SU-DHL-6 (cell line): ENCODE measurements around the gene PAGE2.

Experiments used
- H2AFZ ChIP-seq: fragments of 200-600 bp; sonication (generic); 2 replicates; pipeline ENCODE4 v1.6.1; 2014; ENCODE audit warnings: low read depth, mild to moderate bottlenecking, moderate library complexity, mixed read lengths, antibody characterized with exemption, low read length; ENCODE audit not compliant: severe bottlenecking
- H3F3A ChIP-seq: fragments of 200-600 bp; shearing (Covaris generic); 2 replicates; pipeline ENCODE4 v1.6.0; 2016; ENCODE audit warnings: antibody characterized with exemption, mild to moderate bottlenecking; ENCODE audit not compliant: insufficient read depth
- H3K27ac ChIP-seq: fragments of 200-600 bp; sonication (generic); 2 replicates; pipeline ENCODE4 v1.5.1; 2016; ENCODE audit warnings: low read depth, mild to moderate bottlenecking, low read length, moderate library complexity, mixed read lengths
- H3K27me3 ChIP-seq: fragments of 200-600 bp; sonication (generic), shearing (Covaris generic); 2 replicates; pipeline ENCODE4 v1.6.0; 2014; ENCODE audit warnings: mild to moderate bottlenecking, low read length
- H3K36me3 ChIP-seq: fragments of 200-600 bp; sonication (generic); 2 replicates; pipeline ENCODE4 v1.6.1; 2014; ENCODE audit warnings: mild to moderate bottlenecking, low read length, mixed read lengths
- H3K4me2 ChIP-seq: fragments of 300-600, 200-600 bp; shearing (Covaris generic), sonication (generic); 2 replicates; pipeline ENCODE4 v1.6.0; 2014; ENCODE audit warnings: low read length, low read depth, mild to moderate bottlenecking; ENCODE audit not compliant: poor library complexity, severe bottlenecking
- H3K4me3 ChIP-seq: fragments of 200-600 bp; sonication (generic); 2 replicates; pipeline ENCODE4 v1.5.1; 2014; ENCODE audit warnings: antibody characterized with exemption, low read length, mild to moderate bottlenecking, mixed read lengths; ENCODE audit not compliant: insufficient read depth, poor library complexity, severe bottlenecking
- H3K79me2 ChIP-seq: fragments of 200-600 bp; sonication (generic); 2 replicates; pipeline ENCODE4 v1.6.1; 2014; ENCODE audit warnings: mild to moderate bottlenecking, low read length, moderate library complexity; ENCODE audit not compliant: insufficient read depth
- H3K9ac ChIP-seq: fragments of 200-600 bp; sonication (generic); 2 replicates; pipeline ENCODE4 v1.7.0; 2014; ENCODE audit warnings: mild to moderate bottlenecking, low read length
- H3K9me2 ChIP-seq: fragments of 200-600 bp; sonication (generic); replicated peaks from 2 replicates; pipeline ENCODE4 v1.6.1; 2014; ENCODE audit warnings: low read length; ENCODE audit not compliant: insufficient read depth
- H3K9me3 ChIP-seq: fragments of 200-600 bp; sonication (generic); 2 replicates; pipeline ENCODE4 v1.6.1; 2014; ENCODE audit warnings: low read length, mixed read lengths; ENCODE audit not compliant: insufficient read depth
- H4K20me1 ChIP-seq: fragments of 200-600 bp; sonication (generic); 2 replicates; pipeline ENCODE4 v1.6.1; 2014; ENCODE audit warnings: low read depth, mild to moderate bottlenecking, antibody characterized with exemption, low read length, moderate library complexity, mixed read lengths
- CTCF ChIP-seq: fragments of 200-600 bp; sonication (generic); IDR thresholded peaks from one replicate; pipeline ENCODE4 v1.5.1; 2017; ENCODE audit warnings: antibody characterized with exemption, mild to moderate bottlenecking, low read length, moderate library complexity; ENCODE audit not compliant: insufficient read depth, poor library complexity, severe bottlenecking
- EZH2phosphoT487 ChIP-seq: fragments of 200-600 bp; sonication (generic), shearing (Covaris generic); conservative IDR thresholded peaks from 2 replicates; pipeline ENCODE4 v1.6.1; 2018; ENCODE audit warnings: mild to moderate bottlenecking, antibody characterized with exemption, low read length, moderate library complexity, mixed read lengths

Gene PAGE2

GRCh38 chrX:55127692-55128091 lies 38.9 kb downstream of the PAGE2 start:
- Histone ChIP-seq H3F3A (no peaks in the 10 kb centered on the region), H3K9ac (no peak overlapping the region), H3K9me3 (no peaks in the 10 kb centered on the region), H3K4me2 (no peak overlapping the region), H3K27me3 (no peaks in the 10 kb centered on the region), H3K36me3 (no peaks in the 10 kb centered on the region), H3K27ac (no peak overlapping the region), H4K20me1 (no peaks in the 10 kb centered on the region), H3K4me3 (no peak overlapping the region), H2AFZ (no peak overlapping the region), H3K9me2 (no peaks in the 10 kb centered on the region), H3K79me2 (no peaks in the 10 kb centered on the region)
- no peak for TF ChIP-seq EZH2phosphoT487
- TF ChIP-seq CTCF, result no peak

DNA sequence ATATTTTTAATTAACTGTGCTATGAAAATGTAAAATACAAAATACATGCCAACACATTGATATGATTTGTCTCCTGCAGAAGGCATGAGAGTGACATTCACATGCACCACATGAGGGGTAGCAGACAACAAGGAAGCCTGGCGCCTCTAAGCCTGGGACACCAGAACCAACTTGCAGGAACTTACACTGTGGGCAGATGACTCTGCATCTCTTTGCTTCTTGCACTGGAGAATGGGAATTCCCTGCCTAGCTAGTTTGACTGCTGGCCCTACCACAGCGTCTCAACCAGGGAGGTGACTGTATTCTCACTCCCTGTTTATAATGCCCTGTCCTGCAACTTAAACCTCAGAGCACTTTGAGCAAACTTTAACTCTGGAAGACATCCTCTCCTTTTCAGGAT lies 40.5 kb downstream of the PAGE2 start:
- Histone ChIP-seq H3K4me3 (no peak overlapping the region), H3K9ac (no peak overlapping the region), H3K27ac (no peak overlapping the region), H3K9me3 (no peaks in the 10 kb centered on the region), H3K36me3 (no peaks in the 10 kb centered on the region), H3F3A (no peaks in the 10 kb centered on the region), H2AFZ (no peak overlapping the region), H3K79me2 (no peaks in the 10 kb centered on the region), H4K20me1 (no peaks in the 10 kb centered on the region), H3K27me3 (no peaks in the 10 kb centered on the region), H3K4me2 (no peak overlapping the region), H3K9me2 (no peaks in the 10 kb centered on the region)
- TF ChIP-seq CTCF (no peak), EZH2phosphoT487 (no peak)

DNA sequence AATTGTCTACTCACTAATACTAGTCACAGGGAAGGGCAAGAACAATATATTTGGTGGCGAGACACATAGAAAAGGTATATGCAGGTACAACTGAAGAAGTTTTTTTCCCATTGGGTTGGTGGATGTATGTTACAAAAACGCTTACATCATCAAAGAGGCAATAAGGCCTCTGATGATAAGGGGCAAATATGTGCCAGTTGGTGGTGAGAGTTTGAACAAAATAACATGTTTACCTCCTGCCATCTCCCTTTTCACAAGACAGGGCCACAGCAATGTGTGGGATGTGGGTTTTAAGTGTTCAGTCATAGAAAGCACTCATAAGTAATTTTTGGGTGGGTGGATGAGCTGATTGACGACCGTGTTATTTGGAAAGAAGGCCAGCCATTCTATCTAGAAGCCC lies 41.7 kb downstream of the PAGE2 start:
- Histone ChIP-seq H4K20me1 (no peaks in the 10 kb centered on the region), H3K9ac (no peak overlapping the region), H2AFZ (no peak overlapping the region), H3F3A (no peaks in the 10 kb centered on the region), H3K4me2 (no peak overlapping the region), H3K27me3 (no peaks in the 10 kb centered on the region), H3K36me3 (no peaks in the 10 kb centered on the region), H3K4me3 (no peak overlapping the region), H3K27ac (no peak overlapping the region), H3K9me2 (no peaks in the 10 kb centered on the region), H3K79me2 (no peaks in the 10 kb centered on the region), H3K9me3 (no peaks in the 10 kb centered on the region)
- TF ChIP-seq CTCF (no peak), EZH2phosphoT487 (no peak)

DNA sequence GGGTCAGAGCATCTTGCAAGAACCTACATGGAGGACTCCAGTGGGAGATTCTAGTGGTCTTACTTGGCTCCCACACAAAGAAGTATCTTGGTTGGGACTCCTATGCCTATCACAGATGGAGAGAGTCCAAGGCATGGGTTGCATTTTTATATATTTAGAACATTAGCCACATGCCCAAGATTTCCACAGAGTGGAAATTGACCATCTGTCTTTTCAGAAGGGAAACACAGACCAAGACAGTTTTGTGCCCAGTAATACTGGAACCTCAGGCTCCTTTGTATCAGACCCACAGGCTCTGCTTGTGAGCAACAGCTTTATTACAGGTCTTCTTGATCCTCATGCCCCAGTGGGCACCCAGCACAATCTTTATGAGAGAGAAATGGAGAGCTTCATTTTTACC lies 43.6 kb downstream of the PAGE2 start:
- H3K9me2 ChIP-seq, result no peaks in the 10 kb centered on the region

More for the DNA sequence above, 43.6 kb downstream of the PAGE2 start:
- H3K27me3 ChIP-seq, result no peaks in the 10 kb centered on the region
- no peaks in the 10 kb centered on the region for H4K20me1 ChIP-seq
- H3K36me3 ChIP-seq, result no peaks in the 10 kb centered on the region
- H2AFZ ChIP-seq, result no peak overlapping the region
- H3K4me2 ChIP-seq, result no peak overlapping the region
- H3K4me3 ChIP-seq, result no peak overlapping the region
- no peaks in the 10 kb centered on the region for H3K9me3 ChIP-seq
- no peak overlapping the region for H3K9ac ChIP-seq
- no peaks in the 10 kb centered on the region for H3K79me2 ChIP-seq
- TF ChIP-seq CTCF, result no peak
- no peak for TF ChIP-seq EZH2phosphoT487
- no peaks in the 10 kb centered on the region for H3F3A ChIP-seq
- no peak overlapping the region for H3K27ac ChIP-seq
